HG03066 (cell line): ENCODE results near the gene OPN1SW.

Source experiments
- ATAC-seq: cut with Tn5 transposase; IDR thresholded peaks from one replicate; pipeline ENCODE4 v1.9.1; 2021; ENCODE audit warnings: low read depth; ENCODE audit not compliant: unreplicated experiment

OPN1SW gene

DNA sequence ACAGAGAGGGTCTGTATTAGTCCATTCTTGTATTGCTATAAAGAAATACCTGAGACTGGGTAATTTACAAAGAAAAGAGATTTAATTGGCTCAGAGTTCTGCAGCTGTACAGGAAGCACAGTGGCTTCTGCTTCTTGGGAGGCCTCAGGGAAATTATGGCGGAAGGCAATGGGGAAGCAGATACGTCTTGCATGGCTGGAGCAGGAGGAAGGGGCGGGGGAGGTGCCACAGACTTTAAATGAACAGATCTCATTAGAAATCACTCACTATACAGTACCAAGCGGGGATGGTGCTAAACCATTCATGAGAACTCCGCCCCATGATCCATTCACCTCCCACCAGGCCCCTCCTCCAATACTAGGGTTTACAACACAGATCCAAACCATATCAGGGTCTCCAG, 40.2 kb downstream of the OPN1SW start:
- ATAC-seq, result no peak

GRCh38 chr7:128734890-128735289, 40.7 kb downstream of the OPN1SW start:
- no peak for ATAC-seq

DNA sequence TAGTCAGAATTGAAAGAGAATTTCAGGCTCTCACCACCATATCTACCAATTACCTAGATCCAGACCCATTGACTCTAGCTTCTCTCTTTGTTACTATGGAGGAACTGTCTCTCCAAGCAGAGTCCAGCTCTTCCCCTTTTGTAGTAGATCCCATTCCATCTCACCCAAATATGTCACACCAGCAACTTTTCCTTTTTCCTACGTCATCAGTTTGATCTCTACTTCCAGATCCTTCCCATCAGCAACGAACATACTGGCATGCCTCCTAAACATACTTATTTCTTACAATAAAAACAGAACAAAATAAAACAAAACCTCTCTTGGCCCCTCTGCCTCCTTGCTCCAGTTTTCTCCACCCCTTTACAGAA, 42.3 kb downstream of the OPN1SW start:
- ATAC-seq, result no peak

GRCh38 chr7:128732521-128733277, 42.9 kb downstream of the OPN1SW start:
- no peak for ATAC-seq

DNA sequence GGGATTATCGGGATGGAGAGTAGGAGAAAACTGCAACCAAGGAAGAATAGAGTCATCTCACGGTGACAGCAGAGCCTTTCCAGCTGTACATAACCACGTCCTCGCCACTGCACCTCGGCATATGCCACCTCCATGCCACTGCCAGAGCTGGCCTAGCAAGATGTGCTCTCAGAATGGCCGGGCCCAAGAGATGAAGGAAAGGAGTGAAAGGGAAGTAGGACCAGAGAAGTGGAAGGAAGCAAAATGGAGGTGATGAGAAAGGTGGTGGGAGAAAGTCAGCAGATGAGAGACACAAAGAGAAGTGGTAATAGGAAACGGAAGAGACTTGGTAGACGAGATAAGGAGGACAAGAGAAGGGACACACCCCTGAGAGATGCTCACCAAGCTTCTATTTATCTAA, 44.4 kb downstream of the OPN1SW start:
- ATAC-seq, result no peak

DNA sequence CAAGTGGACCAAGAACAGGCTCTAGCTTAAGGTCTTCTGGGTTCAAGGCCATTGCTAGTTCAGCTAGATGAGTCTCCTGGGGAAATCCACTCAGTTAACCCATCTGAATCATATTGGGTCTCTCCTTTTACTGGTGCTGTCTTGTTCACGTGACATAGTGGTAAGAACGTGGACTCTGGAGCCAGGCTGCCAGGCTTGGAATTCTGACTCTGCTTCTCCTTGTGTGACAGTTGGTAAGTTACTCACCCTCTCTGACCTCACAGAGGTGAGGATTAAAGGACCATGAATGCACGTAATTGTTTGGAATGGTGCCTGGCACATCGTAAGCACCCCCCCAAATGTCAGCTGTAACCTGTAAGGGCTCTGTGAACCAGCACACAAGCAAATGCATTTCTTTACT, 46.1 kb downstream of the OPN1SW start:
- no peak for ATAC-seq

DNA sequence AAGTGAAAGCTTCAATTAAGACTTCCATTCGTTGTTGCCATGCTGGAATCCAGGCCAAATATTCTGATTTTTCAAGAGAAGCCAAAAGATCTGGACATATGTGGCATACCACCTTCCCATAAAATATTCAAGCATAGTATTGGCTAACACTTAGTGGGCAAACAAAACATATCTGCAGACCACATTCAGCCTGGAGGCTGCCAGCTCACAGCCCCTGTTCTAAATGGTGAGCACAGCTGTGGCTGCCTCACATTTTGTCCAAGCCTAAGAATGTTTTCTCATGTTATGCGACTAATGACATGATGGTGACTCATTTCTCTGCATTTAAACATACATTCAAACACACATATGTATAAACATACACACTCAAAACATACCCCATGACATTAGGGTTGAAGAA, 47.0 kb downstream of the OPN1SW start:
- no peak for ATAC-seq

- no peak for ATAC-seq
Measured at GRCh38 chr7:128727239-128727638, 48.4 kb downstream of the OPN1SW start.

- ATAC-seq, result no peak
Measured at GRCh38 chr7:128726737-128727072, 48.9 kb downstream of the OPN1SW start.

DNA sequence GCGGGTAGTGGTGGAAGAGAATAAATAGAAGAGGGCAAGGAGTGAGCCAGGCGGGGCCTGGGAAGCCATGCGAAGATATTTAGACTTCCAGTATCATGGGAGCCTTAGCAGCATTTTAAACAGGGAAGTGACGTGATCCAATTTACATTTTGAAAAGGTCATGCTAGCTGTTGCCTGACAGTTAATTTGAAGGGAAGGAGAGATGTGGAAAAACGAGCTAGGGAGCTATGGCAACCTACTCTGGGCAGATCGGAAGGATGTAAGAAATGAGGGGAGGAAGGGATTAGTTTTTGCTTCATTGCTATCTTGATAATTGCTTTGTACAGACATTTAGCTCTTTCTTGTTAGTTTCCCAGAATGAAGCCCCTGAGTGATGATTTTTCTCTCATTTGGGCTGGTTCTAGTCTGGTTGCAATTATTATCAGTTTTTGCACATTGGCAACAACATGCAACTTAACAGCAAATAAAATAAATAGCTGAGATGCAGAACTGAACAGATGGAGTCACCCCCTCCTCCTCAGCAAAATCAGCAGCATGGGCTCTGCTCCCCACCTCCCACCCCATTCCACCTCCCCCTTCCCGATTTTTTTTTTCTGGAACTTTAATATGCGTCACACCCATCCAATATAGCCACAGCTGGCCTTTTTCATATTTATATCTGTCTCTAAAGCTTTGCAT, 49.4 kb downstream of the OPN1SW start:
- ATAC-seq, result no peak

- ATAC-seq, result no peak
Measured at GRCh38 chr7:128725531-128725930, 50.1 kb downstream of the OPN1SW start.

DNA sequence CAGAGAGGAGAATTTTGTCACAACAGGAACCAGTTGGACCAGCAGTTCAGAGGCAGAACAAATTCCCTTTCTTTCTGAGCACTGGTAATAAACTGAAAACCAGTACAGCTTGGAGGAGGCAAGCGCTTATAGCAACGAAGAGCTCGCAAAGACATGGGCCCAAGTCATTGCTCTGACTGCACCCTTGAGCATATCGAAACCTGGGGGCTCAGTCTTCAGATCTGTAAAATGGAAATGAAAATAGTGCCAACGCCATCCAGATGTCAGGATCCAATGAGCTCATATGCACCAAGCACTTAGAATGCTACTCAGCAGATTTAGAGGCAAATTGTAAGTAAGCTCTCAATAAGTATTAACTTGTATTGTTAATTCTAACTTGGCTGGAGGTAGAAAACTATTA, 50.9 kb downstream of the OPN1SW start:
- no peak for ATAC-seq
